Right ventricle myocardium inferior (tissue), 1 donor: Measurements from ENCODE around the gene HYAL2. TPM values are rescaled to one million over a fixed set of nuclear protein-coding genes. Genes with fewer than 3 reads are reported as not detected.
"Not testable (repeated sequence)": the region's sequence is repeated elsewhere in the genome, so short reads cannot be mapped to it uniquely, and the experiment has no call there.

Source experiments
- ATAC-seq: fragments of 200-7000 bp; cut with Tn5 transposase; one replicate; pipeline ENCODE4 v1.9.1; 2020; ENCODE audit warnings: mild to moderate bottlenecking, moderate library complexity
- DNase-seq: peaks from one replicate; pipeline ENCODE4 v3.0.0; 2021; ENCODE audit errors: missing footprints
- intact Hi-C: fragments of 100-400 bp; cut with DNase I; formaldehyde crosslinking; loops from one replicate; pipeline ENCODE4 v1.11.0; 2022
- total RNA-seq: library from RNA; stranded (reverse); fragmentation: NEBNext Ultra II Directional; extraction: Animal tissue kit (Norgen Biotek cat#: 25700); gene quantifications from one replicate; pipeline ENCODE4 v1.2.1, GENCODE V29; 2021
- donor health status: DM: no; HTN: yes; CAD: no; lungs with severe emphysema.

The HYAL2 gene
- total RNA-seq, 1 donor from 2014 or later: 39.0 TPM

GRCh38 chr3:50284121-50284520 is 38.4 kb downstream of the HYAL2 start:
- DNase-seq, ATAC-seq, intact Hi-C loops: not testable (repeated sequence)

DNA sequence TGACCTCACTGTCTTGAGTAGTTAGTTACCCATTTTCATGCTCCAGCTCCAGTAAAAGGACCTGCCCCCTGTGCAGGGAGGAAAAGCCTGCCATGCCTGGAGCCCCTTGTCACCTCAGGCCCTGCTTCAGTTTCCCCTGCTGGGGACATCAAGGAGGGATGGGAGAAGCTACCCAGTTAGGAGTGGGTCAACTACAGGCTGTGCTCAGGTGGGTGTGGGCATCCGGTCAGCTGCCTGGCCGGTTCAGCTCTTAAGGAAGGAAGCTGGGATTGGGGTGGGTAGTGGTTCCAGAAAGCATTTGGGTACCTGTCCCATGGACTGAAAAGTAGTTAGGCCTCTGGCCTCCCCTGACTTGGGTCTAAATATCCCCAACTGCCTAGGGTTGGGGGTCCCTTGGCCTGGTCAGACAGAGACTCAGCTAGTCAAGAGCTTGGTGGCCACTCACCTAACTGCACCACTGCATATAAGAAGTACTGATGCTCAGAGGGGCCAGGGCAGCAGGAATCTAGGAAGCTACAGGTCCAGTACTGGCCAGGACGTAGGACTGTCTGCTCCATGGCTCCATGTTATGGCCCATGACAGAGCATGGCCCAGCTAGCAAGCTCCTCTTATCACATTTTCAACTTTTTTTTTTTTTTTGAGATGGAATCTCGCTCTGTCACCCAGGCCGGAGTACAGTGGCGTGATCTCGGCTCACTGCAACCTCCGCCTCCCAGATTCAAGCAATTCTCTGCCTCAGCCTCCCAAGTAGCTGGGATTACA is 43.1 kb downstream of the HYAL2 start:
- ATAC-seq: peak; percentile 12
- DNase-seq: no peak
- intact Hi-C loops: no loop called here

- ATAC-seq (peak; percentile 86), DNase-seq (no peak)
- intact Hi-C loops: no loop called here
Observed at GRCh38 chr3:50278880-50279224, 43.7 kb downstream of the HYAL2 start, which contains the start of gene LSMEM2. Gene LSMEM2, plus strand, starts transcription at chr3:50279087. Its CDS starts 27 bp downstream, at chr3:50279114.

- no peak for ATAC-seq
- intact Hi-C loops: no loop called here
- no peak for DNase-seq
Observed at GRCh38 chr3:50278123-50278879, 44.2 kb downstream of the HYAL2 start.

- ATAC-seq (no peak), DNase-seq (no peak)
- intact Hi-C loops: no loop called here
Observed at GRCh38 chr3:50276762-50277101, 45.8 kb downstream of the HYAL2 start.

DNA sequence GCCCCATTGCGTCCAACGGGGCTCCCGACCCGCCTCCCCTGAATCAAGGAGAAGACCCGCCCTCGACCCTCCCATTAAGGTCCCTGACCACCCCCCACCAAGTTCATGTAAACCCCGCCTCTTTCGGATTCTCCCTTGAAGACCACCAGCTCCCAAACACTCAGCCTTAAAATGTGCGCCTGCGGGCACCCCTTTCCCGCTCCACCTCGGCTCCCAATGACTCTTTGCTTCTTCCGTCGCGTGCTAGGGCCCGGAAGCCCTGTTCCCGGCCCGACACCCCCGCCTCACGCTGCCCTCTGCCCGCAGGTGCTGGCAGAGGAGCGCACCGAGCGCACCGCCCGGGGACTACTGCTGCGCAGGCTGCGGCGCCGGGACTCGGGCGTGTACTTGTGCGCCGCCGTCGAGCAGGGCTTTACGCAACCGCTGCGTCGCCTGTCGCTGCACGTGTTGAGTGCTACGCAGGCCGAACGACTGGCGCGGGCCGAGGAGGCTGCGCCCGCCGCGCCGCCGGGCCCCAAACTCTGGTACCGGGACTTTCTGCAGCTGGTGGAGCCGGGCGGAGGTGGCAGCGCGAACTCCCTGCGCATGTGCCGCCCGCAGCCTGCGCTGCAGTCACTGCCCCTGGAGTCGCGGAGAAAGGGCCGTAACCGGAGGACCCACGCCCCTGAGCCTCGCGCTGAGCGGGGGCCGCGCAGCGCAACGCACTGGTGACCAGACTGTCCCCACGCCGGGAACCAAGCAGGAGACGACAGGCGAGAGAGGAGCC is 46.4 kb downstream of the HYAL2 start:
- ATAC-seq (no peak), DNase-seq (no peak)
- intact Hi-C loops: loop anchor here (2.0 kb wide), 1 partner anchor 49 kb away; no protein-coding TSS in a partner anchor

DNA sequence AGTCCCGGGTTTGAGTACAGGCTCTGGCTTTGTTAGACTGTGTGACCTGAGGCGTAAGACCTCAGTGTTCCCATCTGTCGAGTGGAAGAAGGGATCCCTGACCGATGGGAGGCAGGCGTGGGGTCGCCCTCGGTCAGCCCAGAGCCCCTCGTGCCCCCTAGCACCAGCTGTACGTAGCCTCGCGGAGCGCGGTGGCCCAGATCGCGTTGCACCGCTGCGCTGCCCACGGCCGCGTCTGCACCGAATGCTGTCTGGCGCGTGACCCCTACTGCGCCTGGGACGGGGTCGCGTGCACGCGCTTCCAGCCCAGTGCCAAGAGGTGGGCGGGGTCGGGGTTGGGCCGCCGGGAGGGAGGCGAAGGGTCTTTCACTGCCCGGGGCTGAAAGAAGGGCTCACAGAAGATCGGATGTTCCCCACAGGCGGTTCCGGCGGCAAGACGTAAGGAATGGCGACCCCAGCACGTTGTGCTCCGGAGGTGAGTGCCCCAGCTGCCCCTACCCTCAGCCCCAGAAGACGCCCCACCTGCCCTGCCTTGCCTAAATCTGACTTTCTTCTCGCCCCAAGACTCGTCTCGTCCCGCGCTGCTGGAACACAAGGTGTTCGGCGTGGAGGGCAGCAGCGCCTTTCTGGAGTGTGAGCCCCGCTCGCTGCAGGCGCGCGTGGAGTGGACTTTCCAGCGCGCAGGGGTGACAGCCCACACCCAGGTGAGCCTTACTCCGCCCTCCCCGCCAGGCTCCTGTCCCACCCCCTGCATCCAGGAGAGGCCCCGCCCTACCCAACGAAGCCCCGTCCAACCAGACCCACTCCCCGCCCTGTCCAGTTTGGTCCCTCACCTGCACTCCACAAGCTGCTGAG is 47.2 kb downstream of the HYAL2 start:
- DNase-seq (no peak), ATAC-seq (no peak)
- intact Hi-C loops: loop anchor here (2.0 kb wide), 1 partner anchor 49 kb away; no protein-coding TSS in a partner anchor

GRCh38 chr3:50274371-50275104 is 48.0 kb downstream of the HYAL2 start:
- ATAC-seq (peak; percentile 33), DNase-seq (no peak)
- intact Hi-C loops: loop anchor here (2.0 to 5.0 kb wide), 2 partner anchors 50 to 152 kb away; no protein-coding TSS in a partner anchor

GRCh38 chr3:50273689-50274065 is 48.9 kb downstream of the HYAL2 start:
- intact Hi-C loops: loop anchor here (1.0 to 5.0 kb wide), 4 partner anchors 46 to 151 kb away; no protein-coding TSS in a partner anchor
- DNase-seq (no peak), ATAC-seq (no peak)

DNA sequence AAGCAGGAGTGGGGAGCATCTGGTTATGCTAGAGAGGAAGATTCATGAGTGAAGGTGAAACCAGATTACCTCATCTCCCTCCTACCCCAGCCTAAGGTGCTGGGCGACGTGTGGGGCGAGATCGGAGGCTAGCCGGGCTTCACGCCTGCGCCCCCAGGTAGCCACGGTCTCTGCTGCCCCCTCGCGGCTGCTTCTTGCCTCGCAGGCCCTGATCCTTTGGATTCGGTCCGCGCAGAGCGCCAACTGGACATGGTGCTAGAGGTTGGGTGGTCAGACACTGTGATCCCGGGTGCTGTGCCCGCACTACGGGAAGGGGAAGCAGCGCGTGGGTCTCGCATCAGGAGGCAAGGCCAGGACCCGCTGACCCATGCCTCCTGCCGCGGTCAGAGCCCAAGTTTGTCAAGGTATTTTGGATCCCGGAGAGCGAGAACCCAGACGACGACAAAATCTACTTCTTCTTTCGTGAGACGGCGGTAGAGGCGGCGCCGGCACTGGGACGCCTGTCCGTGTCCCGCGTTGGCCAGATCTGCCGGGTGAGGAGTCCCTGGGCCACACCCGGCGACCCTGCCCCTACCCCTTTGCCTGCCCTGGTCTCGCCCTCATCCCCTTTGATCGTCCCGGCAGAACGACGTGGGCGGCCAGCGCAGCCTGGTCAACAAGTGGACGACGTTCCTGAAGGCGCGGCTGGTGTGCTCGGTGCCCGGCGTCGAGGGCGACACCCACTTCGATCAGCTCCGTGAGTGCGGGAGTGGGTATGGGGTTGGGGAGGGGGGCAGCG is 49.4 kb downstream of the HYAL2 start:
- intact Hi-C loops: loop anchor here (1.0 to 5.0 kb wide), 3 partner anchors 46 to 151 kb away; no protein-coding TSS in a partner anchor

DNA sequence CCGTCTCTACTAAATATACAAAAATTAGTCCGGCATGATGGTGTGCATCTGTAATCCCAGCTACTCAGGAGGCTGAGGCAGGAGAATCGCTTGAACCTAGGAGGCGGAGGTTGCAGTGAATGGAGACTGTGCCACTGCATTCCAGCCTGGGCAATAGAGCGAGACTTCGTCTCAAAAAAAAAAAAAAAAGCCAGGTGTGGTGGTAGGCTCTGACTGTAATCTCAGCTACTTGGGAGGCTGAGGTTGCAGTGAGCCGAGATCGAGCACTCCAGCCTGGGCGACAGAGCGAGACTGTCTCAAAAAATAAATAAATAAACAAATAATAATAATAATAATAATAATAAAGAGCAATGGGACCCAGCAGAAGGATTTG is 50.0 kb downstream of the HYAL2 start:
- ATAC-seq, DNase-seq: not testable (repeated sequence)
- intact Hi-C loops: loop anchor here (5.0 kb wide), 1 partner anchor 150 kb away; no protein-coding TSS in a partner anchor

More for the DNA sequence above, 49.4 kb downstream of the HYAL2 start:
- peak; percentile 96 for DNase-seq
- ATAC-seq: peak; percentile 76

DNA sequence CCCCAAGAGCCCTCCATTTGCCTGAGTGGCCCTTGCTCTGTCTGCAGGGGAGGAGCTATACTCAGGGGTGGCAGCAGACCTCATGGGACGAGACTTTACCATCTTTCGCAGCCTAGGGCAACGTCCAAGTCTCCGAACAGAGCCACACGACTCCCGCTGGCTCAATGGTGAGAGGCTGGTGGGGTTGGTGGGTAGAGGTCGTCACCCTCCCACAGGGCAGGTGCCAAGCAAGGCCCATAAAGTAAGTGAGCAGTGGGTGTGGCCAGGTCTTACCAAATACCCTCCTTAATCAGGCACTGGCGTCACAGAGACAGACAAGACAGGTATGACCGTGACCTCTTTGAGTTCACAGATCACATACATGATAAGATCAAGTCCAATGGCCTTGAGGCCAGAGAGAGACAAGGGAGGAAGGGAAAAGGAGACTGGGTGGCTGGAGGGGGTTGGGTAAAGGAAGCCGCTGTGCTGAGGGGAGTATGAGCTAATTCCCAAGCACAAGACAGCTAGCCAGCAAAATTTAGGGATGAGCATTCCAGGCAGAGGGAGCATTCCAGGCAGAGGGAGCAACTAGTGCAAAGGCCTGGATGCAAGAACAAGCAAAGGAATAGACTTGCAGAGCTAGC is 51.1 kb downstream of the HYAL2 start:
- DNase-seq (no peak), ATAC-seq (no peak)
- intact Hi-C loops: loop anchor here (5.0 kb wide), 1 partner anchor 149 kb away; no protein-coding TSS in a partner anchor

- ATAC-seq (no peak), DNase-seq (no peak)
- intact Hi-C loops: loop anchor here (5.0 kb wide), 1 partner anchor 148 kb away; no protein-coding TSS in a partner anchor
Observed at GRCh38 chr3:50270422-50271224, 51.9 kb downstream of the HYAL2 start.

GRCh38 chr3:50269977-50270413 is 52.5 kb downstream of the HYAL2 start:
- DNase-seq (no peak), ATAC-seq (no peak)
- intact Hi-C loops: loop anchor here (5.0 kb wide), 1 partner anchor 148 kb away; no protein-coding TSS in a partner anchor

DNA sequence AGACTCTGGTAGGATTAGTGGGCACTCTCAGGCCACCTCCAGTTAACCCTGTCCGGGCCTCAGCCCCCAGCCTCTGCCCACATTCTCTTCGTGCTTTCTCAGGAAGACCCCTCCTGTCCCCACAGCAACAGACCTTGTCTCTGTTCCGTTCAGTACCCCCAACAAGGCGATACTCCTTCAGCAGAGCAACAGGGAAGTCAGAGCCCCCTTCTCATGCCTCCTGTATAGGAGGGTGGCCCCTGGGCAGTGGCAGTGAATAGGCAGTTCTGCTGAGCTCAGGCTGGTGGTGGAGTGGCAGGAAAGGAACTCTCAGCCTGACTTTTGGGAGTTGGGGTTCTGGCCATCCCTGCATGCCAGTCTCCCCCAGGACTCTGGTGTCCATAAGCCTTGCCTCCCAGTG is 53.1 kb downstream of the HYAL2 start:
- DNase-seq: no peak
- intact Hi-C loops: no loop called here
- no peak for ATAC-seq
